NCI-H69 (cell line): Measurements from ENCODE around the gene SGO1.
"Not testable (repeated sequence)": the region's sequence is repeated elsewhere in the genome, so short reads cannot be mapped to it uniquely, and the experiment has no call there.

Source experiments
- DNase-seq: peaks from one replicate; lab custom pipeline; 2025; lab: John Stamatoyannopoulos, UW

The SGO1 gene

DNA sequence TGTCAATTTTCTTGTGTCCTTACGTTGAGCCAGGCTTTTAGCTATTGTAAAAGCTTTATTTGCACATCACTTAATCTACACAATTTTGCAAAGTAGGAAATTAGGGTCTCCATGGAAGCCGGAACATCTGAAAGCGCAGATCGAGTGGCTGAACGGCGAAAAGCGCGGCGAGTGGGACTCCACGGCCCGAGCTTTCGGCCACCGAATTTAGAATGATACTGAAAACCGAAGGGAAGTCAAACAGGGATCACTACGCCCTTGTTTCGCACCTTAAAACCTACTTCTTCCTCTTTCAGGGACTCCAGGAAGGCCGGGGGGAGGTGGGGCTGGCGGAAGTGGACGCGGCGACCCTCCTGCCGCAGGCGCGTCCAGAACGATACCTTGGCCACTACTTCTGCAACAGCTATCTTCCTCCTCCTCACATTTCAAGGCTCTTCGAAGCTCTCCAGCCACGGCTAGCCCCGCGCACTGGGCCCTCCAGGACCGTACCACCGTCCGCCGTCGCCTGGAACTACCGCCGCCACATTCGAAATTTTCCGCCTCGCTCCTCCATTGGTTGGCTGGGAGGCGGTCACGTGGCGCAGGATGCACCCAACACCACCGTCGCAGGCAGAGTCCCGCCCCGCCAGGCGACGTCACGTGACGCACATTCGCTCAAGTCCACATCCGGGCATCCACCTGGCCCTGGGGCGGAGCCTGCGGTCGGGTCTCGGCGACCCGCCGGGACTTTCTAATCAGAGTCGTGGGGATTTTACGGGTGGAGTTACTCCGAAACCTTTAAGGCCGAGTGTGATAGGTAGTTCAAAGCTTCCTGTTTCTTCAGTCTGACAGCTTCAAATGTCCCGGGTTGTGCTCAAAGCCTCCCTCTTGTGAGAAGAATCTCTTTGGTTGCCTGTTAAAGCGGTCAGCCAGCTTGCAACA is at the start of gene SGO1:
Gene SGO1, minus strand, starts transcription at position 528 of the 921 bp plus-strand sequence. CDS start 2,179 bp downstream, outside the sequence.
- DNase-seq, result peak; percentile 96

DNA sequence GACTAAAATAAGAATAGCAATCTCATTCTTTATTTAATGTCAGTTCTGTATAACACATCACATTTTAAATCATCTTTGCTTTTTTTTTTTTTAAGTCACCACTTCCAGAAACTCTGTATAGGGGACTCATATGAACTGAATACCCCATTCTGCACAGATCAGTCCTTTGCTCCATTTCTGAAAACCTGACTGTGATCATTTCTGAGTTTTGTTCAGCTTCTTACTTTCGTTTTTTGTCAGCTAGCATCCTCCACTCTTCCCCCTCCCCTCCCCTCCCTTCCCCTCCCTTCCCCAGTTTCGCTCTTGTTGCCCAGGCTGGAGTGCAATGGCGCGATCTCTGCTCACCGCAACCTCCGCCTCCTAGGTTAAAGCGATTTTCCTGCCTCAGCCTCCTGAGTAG is 49.8 kb upstream of the SGO1 start:
- no peak for DNase-seq

- no peak for DNase-seq
Observed at GRCh38 chr3:20232906-20233780, 47.1 kb upstream of the SGO1 start.

DNA sequence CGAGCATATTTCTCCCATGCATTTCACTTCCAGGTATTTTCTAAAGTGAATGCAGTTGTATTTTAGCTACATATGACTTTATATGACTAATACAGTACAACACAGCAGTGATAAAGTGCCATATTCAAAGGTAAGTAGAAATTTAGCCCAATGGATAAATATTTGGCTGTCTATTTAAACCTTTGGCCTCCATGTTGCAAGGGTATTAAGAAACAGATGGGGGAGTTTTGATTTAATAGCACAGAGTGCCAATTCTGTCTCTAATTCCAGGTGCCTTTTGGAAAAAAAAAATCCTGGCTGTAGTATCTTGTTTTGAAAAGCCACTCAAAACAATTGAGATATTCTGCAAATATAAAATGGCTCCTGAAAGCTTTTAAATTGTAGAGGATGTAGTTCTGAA is 44.9 kb upstream of the SGO1 start:
- no peak for DNase-seq

DNA sequence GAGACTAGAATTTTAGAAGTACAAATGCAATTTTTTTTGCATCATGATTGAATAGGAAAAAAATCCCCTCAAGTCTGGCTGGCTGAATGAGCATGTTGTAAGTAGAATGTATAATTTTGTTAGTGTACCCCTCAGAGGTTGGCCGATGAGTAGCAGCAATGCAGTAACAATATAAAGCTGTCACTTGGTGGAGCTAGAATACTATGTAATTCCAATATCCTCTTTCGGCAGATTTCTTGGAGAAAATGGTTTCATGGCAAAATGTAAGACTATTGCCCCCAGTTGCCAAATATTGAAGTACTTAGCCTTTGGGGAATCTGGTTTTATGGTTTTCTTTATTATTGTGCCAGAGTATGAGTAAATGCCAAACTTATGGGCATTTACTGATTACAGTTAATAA is 39.8 kb upstream of the SGO1 start:
- DNase-seq, result peak; percentile 42

- DNase-seq, result peak; percentile 25
Observed at GRCh38 chr3:20222274-20222673, 36.3 kb upstream of the SGO1 start.

DNA sequence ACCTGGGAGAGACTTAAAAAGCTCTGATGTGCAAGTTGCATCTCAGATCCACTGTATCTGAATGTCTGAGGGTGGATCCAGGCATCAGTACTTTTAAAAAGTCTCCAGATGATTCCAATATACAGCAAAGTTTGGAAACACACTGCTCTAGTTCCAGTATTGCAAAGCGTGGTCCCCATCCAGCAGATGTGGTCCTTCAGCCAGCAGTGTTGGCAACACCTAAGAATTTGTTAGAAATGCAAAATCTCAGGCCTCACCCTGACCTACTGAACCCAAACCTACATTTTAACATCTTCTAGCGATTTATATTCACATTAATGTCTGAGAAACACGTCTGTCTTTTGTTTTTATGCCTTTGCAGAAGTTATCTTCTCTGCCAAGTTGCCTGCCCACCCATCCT is 32.2 kb upstream of the SGO1 start:
- no peak for DNase-seq

DNA sequence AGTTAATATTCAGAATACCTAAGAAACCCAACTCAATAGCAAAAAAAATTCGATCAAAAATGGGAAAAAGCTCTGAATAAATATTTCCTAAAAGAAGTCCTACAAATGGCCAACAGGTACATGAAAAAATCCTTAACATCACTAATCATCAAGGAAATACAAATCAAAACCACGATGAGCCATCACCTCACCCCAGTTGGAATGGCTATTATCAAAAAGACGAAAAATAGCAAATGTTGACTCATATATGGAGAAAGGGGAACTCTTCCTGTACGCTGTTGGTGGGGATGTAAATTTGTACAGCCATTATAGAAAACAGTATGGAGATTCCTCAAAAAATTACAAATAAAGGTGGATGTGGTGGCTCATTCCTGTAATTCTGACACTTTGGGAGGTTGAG is 29.6 kb upstream of the SGO1 start:
- DNase-seq, result no peak

DNA sequence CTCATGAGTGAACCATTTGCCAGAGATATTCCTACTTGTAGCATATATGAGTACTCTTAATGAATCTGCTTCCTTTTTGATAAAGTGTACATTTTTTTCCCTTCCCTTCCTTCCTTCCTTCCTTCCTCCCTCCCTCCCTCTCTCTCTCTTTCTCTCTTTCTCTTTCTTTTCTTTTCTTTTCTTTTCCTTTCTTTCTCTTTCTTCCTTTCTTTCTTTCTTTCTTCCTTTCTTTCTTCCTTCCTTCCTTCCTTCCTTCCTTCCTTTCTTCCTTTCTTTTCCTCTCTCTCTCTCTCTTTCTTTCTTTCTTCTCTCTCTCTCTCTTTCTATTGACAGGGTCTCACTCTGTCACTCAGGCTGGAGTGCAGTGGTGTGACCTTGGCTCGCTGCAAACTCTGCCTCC is 27.5 kb upstream of the SGO1 start:
- not testable (repeated sequence) for DNase-seq

GRCh38 chr3:20207945-20208344 is 21.9 kb upstream of the SGO1 start:
- DNase-seq, result not testable (repeated sequence)

GRCh38 chr3:20205898-20206297 is 19.9 kb upstream of the SGO1 start:
- DNase-seq, result not testable (repeated sequence)

GRCh38 chr3:20201143-20201542 is 15.1 kb upstream of the SGO1 start:
- no peak for DNase-seq

DNA sequence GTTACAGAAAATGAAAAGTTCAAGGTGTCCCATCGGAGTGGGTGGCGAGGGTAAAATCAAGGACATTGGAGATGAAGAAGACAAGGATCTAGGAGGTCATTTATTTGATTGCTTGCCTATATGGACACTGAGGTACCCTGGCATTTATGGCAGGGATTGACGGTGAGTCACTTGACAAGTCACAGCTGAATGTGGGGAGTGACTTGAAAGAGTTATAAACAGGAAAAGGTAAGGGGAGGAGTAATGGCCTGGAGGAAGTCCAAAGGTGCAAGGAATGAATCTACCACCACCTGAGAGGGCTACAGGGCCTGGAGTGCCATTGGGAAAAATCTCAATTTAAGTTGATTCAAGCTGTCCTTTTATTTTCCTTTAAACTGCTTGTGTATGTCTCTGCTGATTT is 11.8 kb upstream of the SGO1 start:
- peak; percentile 4 for DNase-seq

DNA sequence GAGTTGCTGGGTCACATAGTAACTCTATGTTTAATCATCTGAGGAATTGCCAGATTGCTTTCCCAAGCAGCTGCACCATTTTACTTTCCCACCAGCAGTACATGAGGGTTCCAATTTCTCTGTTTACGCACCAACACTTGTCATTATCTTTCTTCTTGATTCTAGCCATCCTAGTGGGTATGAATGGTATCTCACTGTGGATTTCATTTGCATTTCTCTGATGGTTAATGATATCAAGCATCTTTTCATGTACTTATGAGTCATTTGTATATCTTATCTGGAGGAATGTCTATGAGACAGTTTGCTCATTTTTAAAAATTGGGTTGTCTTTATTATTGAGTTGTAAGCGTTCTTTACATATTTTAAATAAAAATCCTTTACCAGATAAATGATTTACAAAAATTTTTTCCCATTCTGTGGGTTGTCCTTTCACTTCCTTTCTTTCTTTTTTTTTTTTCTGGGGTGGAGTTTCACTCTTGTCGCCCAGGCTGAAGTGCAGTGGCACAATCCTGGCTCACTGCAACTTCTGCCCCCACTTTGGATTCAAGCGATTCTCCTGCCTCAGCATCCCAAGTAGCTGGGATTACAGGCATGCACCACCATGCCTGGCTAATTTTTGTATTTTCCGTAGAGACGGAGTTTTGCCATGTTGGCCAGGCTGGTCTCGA is 8.9 kb upstream of the SGO1 start:
- no peak for DNase-seq

DNA sequence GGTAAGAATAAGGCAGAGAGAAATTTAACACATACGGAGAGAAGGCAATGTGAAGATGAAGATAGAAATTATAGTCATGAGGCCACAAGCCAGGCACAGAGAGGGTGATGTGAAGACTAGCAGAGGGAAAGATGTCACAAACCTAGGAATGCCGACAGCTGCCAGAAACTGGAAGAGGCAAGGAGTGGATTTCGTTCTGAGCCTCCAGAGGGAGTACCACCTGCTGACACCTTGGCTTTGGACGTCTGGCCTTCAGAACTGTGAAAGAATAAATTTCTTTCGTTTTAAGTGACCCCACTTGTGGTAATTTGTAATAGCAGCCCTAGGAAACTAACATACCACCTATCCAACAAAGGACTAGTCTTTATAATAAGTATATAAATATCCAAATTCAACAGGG is 5.0 kb upstream of the SGO1 start:
- peak; percentile 38 for DNase-seq

- DNase-seq, result peak; percentile 41
Observed at GRCh38 chr3:20186600-20187004, 596 bp upstream of the SGO1 start.

DNA sequence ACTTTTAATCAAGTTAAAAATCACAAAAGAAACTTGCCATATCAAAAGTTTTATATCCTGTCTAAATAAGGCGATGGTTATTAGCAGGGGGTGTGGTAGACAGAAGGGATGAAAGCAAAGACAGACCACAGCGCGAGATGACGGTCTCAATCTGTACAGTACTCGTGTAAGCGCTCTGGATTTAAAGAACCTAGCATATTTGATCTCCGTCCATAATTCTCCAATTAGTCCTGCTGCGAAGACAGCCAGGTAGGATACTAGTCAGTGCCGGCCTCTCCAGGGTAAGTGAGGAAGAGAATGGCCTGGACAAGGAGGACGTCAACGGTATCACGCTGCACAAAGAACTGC is 701 bp downstream of the SGO1 start:
- peak; percentile 62 for DNase-seq

DNA sequence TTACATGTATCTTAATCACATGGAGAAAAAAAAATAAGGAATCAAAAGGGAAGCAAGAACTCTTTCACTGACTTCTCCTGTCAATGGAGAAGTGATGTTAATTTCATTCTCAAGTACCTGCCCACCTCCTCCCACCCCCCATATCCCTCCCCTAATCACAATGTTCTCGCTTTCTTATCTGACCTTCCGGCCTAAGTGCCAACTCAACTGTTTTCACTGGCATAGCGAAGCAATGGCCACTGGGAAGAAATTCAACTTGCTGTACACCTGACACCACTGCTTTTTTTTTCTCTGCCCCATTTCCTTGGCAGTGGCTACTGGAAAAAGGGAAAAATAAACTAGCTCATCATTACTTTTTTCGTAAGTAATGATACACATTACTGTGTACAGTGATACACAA is 3.8 kb downstream of the SGO1 start:
- DNase-seq, result no peak

DNA sequence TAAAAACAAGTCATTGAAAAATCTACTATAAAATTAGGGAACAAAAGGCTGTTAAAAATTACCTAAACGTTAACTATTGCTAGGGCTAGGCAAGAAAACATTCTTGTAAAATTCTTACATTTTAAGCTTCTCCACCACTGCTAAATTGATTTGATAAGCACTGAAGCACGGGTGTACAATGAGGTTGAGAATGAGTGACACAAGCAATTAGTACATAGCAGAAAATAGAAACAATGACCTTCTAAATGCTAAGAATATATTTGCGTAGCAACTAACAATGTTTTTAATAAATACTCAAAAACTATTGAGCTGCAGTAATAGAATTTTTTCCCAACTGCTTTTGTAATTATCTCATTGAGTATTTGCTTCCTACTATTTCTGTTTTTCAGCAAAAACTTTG is 4.7 kb downstream of the SGO1 start:
- no peak for DNase-seq

DNA sequence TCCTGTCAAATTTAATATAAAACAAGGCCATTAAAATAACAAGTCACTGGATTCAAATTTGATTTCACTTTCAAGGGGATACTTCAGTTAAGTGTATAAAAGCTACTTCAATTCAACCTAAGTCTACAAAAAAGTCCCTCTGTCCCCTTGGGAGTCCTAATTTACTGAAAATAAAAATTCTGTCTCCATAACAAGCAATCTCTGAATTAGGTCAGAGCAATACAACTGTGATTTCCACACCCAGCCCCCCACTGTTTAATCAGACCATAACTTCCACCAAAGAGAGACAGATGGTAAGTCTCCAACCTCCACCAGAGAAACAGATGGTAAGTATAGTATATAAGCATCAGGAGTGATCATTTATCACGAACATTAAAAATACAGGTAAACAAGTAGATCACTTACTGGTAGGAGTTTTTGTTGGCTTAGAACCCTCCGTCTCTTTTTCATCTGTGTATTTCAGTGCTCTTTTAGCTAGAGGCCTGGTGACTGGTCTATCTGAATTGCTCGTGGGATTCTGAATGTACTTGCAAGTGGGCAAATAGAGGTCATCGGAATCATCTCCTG is 12.1 kb downstream of the SGO1 start:
- DNase-seq, result peak; percentile 88

- DNase-seq, result no peak
Observed at GRCh38 chr3:20161714-20162113, 24.3 kb downstream of the SGO1 start.

DNA sequence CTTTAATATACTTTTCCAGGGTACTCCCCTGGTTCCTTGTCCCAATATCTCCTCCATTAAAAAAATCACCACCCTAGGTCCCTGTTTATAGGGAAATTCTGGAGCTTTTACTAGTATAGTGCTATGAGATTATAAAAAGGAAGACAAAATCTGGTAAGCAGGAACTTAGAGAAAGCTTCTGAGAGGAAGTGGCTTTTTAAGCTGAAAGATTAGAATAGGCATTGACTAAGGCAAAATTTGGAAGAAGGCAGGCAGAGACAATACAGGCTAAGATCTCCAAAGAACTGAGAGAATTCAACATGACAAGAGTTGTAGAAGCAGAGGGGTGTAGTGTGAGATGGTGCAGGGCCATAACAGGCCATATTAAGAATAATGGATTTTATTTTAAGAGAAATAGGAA is 25.8 kb downstream of the SGO1 start:
- DNase-seq, result no peak
